GM21367 (cell line): ENCODE data around the gene SCAPER.

ENCODE experiments used
- ATAC-seq: cut with Tn5 transposase; IDR thresholded peaks from one replicate; pipeline ENCODE4 v1.9.1; 2021; ENCODE audit not compliant: unreplicated experiment

Gene SCAPER

DNA sequence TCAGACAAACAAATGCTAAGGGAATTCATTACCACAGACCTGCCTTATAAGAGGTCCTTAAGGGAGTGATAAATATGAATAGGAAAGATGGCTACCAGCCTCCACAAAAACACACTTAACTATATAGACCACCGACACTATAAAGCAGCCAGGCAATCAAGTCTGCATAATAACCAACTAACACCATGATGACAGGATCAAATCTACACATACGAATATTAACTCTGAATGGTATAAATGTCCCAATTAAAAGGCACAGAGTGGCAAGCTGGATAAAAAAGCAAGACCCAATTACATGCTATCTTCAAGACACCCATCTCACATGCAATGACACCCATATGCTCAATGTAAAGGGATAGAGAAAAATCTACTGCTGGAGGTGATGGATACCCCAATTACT, 221.1 kb downstream of the SCAPER start:
- no peak for ATAC-seq

DNA sequence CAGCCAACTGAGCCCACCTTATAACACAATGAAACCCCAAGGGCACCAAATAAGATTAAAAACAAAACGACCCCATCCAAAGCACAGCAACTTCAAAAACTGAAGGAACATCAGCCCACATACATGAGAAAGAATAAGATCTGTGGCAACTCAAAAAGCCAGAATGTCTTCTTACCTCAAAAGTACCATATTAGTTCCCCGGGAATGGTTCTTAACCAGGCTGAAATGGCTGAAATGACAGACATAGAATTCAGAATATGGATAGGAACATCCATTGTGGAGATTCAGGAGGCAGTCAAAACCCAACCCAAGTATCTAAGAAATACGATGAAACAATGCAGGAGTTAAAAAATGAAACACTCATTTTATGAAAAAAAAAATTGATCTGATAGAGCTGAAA, 222.3 kb downstream of the SCAPER start:
- ATAC-seq = no peak

DNA sequence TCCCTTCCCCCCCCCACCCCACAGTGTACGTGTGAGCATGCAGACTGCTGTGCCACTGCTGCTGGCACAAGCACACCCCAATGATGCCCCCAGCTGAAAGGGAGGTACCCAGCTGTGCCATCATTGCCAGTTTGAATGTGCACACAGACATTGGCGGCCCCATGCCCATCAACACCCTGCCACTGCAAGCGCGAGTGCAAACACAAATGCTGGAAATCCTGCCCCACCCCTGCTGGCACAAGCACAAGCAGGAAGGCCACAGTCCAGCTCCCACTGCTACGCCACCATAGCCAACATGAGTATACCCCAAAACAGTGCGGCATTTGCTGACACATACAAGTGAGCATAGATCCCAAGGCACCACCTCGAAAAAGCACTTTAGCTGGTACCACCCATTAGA, 222.9 kb downstream of the SCAPER start:
- ATAC-seq = no peak

DNA sequence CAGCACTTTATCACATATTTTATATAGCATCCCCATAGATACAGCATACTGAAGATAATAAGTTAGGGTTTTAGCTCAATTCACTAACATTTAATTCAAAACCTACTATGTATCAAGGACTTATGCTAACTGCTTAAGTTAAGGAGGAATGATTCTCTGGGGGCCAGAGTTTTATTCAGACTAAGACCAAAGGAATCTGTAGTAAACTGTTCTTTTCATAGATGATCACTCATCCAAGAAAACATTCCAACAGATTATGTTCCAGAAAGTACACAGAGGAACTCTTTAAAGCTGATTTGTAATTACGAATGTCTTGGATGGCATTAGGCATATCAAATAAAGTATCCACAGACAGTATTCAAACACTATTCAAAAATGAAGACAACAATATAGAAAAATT, 226.4 kb downstream of the SCAPER start:
- no peak for ATAC-seq

DNA sequence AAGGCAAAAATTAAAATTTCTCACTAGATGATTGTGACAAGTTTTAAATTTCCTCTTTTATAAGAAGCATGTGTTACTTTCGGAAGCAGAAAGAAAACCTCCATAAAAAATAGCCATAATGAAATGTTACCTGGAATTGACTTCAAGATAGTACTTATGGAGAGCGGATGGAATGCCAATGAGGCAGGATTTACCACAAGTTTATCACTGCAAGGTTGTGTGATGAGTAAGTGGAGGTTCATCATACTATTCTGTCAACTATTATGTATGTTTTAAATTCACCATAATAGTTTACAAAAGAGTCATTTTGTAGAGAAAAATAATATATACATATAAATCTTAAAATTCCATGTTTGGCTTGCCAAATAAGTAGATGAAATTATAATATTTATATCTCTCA, 230.3 kb downstream of the SCAPER start:
- no peak for ATAC-seq

DNA sequence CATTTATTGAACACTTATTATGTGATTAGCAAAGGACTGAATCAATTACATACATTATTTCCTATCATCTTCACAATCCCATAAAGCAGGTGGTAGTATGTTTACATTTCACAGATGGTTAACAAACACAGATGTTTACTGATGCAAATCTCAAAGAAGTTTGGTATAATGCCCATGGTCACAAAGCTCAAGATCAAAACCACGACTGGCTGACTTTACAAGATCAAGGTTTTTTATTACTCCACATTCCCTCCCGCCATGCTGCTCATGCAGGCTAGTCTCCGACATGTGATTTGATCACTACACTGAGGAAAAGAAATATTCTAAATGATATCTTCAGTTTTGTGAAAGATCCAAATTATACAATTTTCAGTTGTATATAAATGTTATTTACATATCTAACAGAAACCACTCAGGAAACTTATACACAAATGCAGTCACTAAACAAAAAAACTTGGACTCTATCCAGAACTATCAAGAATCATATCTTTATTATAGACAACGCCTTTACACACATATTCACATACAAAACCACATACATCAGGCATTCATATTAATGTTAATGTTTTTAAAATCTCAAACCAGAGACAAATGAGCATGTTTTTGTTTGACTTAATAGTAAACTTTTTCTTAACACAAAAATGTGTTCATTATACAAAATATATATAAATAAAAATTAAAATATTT, 235.5 kb downstream of the SCAPER start:
- no peak for ATAC-seq

DNA sequence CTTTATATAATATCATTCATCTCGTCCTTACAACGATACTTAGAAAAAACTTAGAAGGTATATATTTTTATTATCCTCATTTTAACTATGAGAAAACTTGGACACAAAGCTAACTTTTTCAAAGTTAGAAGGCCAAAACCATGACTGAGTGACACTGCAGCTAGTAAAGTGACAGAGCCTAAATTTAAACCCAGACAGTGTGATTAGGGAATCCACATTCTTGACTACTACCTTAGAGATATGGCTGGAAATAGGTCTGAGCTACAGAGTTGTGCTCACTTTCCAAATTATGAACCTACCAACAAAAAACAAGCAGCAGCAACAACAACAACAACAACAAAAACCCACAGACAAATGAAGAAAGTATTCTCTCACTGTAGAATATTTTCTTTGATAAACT, 236.2 kb downstream of the SCAPER start:
- no peak for ATAC-seq

DNA sequence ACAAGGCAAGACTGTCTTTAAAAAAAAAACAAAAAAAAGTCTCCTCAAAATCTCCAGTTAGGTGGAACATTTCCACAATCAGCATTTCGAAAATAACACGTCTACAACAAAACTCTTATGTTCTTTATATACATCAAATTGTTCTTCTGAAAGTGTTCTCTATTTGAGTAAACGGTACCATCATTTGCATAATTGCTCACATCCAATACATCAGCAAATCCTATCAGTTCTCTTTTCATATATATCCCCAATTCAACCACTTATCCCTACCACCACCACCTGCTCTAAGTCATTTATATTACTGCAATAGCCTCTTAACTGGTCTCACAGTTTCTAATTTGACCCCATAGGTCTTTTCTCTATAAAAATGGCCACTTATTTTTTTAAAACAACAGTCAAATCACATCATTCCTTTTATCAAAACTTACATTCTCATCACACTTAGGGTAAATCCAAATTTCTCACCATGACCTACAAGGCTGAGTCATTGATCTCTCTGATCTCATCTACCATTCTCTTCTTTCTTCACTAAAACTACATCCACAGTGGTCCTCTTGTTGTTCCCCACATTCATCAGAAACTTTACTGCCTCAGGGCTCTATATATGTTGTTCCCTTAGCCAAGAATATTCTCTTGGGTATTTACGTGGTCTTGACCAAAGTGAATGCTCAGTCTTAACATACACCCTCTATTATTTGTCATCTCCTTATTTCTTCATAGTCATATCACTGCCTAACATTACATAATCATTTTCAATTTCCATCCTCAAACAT, 237.0 kb downstream of the SCAPER start:
- no peak for ATAC-seq

DNA sequence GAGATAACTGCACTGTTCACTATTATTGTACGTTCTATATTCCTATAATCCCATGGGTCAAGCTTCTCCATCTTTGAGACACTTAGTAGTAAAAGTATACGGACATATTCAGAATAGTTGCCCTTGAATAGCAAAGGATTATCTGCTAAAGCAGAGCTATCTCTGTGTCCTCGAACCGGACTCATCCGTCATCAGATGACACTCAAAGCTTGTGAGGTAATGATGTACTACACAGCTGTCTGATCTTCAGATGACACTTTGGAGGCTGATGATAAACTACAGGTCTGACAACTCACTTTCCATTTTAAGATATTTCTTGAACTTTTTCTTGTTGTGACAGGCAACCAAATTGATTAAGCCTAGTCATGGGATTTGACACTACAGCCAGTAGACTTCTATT, 240.2 kb downstream of the SCAPER start:
- no peak for ATAC-seq

DNA sequence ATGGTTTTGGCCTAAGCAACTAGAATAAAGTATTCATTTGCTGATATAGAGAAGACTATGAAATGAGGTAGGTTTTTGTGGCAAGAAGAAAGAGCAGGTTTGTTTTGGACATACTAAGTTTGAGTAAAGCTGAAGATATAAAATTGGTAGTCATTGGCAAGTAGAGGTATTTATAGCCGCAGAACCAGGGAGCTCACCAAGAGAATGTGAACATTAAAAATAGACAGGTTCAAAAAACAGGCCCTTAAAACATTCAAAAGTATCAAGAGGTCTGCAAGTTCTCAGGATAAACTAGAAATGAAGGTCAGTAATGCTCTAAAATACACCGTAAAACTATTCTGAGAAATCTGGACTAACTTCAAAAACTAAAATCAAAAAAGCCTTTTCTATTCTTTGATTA, 240.7 kb downstream of the SCAPER start:
- no peak for ATAC-seq

DNA sequence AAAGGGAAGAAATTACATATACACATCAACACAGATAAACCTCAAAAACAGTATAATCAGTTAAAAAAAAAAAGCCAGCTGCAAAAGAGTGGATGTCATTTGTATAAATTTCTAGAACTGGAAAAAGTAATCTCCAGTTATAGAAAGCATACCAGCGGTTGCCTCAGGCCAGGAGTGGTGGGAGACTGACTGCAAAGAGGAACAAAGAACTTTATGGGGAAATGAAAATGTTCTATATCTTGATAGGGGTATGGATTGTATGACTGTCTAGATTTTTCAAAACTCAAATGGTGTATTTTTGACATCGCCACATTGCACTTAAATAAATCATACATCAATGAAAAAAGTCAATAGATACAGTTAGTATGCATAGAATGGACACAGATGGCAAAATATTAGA, 241.6 kb downstream of the SCAPER start:
- ATAC-seq = no peak

DNA sequence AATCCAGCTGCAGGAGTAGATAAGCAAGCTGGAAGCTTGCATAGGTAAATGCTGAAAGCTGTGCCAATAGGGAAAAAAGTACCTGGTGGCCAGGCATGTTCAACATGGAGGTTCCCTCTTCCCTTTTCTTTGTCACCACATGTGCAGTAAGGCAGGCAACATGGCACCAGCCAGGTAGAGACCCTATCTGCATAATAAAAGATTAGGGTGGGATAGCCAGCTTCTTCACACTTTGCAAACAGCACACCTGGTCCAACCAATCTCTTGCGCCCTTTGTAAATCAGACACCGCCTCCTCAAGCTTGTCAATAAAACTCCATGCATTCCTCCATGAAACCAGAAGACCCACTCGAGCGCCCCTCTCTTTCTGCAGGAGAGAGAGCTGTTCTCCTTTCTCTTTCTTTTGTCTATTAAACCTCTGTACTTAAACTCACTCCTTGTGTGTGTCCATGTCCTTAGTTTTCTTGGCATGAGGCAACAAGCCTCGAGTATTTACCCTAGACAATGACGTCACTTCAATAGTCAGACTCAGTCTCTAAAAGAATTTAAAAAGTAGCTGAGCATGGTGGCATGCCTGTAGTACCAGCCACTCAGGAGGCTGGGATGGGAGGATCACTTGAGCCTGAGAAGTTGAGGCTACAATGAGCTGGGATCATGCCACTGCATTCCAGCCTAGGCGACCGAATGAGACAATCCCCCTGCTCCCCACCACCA, 256.3 kb downstream of the SCAPER start:
- ATAC-seq = no peak

DNA sequence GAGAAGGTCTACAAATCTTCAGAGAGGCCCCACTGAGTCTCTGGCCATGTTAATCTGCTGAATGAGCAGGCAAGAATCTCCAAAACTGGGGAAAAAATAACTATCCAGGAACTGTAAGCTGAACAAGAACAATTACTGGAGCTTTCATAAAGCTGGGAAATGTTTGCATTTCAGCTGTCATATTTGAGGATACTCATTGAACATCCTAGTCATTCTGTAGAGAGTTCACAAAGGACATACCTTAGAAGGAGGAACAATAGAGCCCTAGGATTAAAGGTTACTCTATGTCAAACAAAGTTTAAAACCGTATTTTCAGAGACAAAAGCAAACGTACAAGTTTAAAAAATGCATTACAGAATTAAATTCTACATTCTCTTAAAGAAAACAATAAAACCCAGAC, 257.5 kb downstream of the SCAPER start:
- no peak for ATAC-seq

DNA sequence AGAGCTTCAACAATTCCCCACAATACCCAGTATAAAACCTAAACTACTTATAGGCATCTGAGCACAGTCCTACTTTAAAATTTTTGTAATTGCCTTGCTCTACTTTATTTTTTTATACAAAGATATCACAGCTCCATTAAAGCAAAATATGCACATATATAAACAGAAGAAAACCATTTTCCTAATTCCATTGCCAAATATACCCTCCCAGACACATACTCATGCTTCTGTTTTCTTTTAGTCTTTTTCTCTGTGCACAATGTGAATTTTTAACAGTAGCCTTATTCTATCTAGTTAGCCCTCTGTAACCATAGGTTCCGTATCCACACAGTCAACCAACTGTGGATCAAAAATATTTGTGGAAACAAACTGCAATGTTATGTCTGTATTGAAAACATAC, 260.5 kb downstream of the SCAPER start:
- no peak for ATAC-seq

DNA sequence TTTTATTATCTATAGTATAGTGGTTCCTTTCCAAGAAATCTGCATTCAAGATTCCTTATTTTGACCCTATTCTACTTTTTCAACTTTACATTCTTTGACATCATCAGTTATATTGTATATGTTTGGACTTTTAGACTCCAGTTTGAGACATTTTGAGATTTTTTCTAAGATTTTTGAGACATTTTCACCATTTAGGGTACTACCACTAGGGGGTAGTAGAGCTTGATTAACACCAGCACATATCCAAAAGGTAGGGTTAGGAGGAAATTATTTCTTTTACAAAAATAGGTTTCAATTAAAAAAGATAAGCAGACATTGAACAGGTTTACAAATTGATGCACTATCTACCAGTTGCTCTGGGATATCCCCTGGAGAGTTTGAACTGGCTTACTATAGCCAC, 262.5 kb downstream of the SCAPER start:
- no peak for ATAC-seq

DNA sequence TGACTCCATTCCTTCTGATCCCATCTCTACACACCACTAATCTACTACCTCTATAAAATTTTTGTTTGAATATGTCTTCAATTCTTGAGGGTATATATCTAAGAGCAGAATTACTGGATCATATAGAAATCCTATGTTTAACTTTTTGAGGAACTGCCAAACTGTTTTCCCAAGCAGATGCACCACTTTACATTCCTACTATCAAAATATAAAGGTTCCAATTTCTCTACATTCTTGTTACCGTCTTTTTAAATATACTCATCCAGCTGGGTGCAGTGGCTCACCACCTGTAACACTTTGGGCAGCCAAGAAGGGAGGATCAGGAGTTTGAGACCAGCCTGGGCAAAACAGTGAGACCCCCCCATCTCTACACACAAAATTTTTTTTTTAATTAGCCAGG, 268.0 kb downstream of the SCAPER start:
- ATAC-seq = no peak

DNA sequence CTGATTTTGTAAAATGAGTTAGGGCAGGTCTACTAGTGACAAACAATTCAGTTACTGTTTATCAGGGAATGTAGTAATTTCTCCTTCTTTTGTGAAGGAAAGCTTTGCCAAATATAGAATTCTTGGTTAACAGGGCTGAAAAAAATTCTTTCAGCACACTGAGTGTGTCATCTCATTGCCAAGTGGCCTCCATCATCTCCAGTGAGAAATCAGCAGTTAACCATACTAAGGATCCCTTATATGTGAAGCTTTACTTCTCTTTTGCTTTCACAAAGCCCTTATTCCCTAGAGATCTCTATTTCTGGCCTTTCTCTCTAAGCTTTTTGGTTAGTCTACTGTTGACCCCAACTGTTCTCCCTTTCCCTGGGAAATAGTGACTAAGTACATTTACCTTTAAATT, 269.1 kb downstream of the SCAPER start:
- ATAC-seq = no peak

DNA sequence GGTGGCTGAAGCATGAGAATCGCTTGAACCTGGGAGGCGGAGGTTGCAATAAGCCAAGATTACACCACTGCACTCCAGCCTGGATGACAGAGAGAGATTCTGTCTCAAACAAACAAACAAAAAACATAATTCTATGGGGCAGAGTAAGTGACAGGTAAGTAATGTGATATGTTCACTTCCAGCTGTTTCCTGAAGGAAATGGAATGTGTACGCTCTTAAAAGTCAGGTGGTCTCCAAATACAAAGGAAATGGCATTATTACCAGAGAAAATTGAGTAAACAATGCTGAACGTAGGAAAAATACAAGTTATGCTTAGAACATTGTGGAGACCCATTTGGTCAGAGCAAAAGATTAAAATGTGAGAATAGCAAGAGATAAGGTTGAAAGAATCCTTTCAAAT, 278.5 kb downstream of the SCAPER start:
- ATAC-seq = no peak

DNA sequence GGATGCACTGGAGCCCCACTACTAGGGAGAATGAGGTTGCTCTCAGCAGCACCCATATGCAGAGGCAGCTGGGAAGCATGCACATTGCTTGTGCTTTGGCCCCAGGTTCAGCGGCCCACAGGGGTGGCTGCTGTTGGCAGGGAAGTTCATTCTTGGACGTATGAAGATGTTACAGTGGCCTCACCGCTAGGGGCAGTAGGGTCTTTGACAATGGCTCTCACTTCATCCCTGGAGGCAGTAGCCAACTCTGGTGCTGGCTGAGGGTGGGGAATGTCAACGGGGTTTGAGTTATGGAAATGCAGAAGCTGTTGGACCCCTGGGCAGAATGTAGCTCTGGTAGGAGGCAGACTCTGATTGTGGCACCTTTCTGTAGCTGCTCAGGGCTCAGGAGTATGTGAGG, 279.9 kb downstream of the SCAPER start:
- ATAC-seq = no peak

DNA sequence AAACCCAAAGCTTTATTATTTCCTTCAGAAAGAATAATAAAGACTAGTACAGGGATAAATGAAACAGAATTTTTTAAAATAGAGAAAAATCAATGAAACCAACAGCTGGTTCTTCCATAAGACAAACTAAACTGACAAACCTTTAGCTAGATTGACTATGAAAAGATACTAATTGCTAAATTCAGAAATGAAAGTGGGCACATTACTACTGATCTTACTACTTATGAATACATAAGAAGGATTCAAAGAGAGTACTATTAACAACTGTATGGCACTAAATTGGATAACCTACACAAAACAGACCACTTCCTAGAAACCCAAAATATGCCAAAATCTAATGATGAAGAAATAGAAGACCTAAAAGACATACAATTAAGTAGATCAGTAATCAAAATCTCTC, 290.4 kb downstream of the SCAPER start:
- ATAC-seq = no peak

DNA sequence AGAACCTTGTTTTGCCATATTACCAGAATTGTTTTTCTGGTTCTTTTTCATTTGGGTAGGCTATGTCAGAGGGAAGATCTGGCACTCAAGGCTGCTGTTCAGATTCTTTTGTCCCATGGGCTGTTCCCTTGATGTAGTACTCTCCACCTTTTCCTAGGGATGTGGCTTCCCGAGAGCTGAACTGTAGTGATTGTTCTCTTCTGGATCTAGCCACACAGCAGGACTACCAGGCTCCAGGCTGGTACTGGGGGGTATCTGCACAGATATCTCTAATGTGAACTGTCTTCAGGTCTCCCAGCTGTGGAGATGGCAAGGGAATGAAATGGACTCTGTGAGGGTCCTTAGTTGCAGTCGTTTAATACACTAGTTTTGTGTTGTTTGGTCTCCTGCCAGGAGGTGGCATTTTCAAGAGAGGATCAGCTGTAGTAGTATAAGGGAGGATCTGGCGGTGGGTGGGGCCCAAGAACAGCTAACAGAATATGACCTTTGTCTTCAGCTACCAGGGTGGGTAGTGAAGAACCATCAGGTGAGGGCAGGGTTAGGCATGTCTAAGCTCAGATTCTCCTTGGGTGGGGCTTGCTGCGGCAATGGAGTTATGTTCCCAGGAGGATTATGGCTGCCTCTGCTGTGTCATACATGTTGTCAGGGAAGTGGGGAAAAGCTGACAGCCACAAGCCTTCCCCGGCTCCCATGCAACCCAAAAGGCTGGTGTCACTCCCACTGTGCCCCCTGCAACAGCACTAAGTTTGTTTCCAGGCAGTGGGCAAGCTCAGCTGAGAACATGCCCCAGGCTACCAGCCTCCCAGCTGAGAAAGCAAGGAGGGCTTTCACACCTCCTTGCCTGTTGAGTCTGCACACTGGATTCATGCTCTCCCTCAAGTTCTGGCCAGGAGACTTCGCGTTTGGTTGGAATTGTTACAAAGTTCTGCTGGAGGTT, 316.1 kb downstream of the SCAPER start:
- ATAC-seq = no peak
